Sigmoid colon (tissue), 4 donors: ENCODE data around the gene MIXL1.

Source experiments
- CTCF ChIP-seq, 4 experiments: fragments of 450-650 bp in 3 of 4; fragments of 200-600 bp in 1 of 4; IDR thresholded peaks; one replicate each; pipeline ENCODE4 v1.5.1; 2016 to 2019; ENCODE audit warnings: antibody characterized with exemption in 4 of 4, mild to moderate bottlenecking in 3 of 4, moderate library complexity in 2 of 4
- POLR2A ChIP-seq, 2 donors: fragments of 450-650 bp; IDR thresholded peaks; one replicate each; pipeline ENCODE4 v1.6.1; 2016; ENCODE audit warnings: antibody characterized with exemption in 2 of 2, mild to moderate bottlenecking in 2 of 2, moderate library complexity in 2 of 2
- POLR2AphosphoS5 ChIP-seq, 4 donors: sonication (generic); formaldehyde crosslinking; IDR thresholded peaks; one replicate each; pipeline ENCODE4 v1.6.1; 2017; ENCODE audit warnings: antibody characterized with exemption in 4 of 4

GRCh38 chr1:226176870-226177269 is 46.6 kb upstream of the MIXL1 start:
- TF ChIP-seq CTCF (IDR thresholded peaks at IDR 0.05) (no peak), POLR2A (IDR thresholded peaks at IDR 0.05) (no peak), POLR2AphosphoS5 (IDR thresholded peaks at IDR 0.05) (no peak)
